ENCODE data around the gene STPG4. TPM values are rescaled to one million over a fixed set of nuclear protein-coding genes. Genes with fewer than 3 reads are reported as not detected.

The STPG4 gene
- total and polyA plus RNA-seq, 2 experiments from 2014 or later: not detected

- peak; percentile 86 for DNase-seq
- H3K27ac ChIP-seq: peak overlapping the region; percentile 90
- H3K9me2 ChIP-seq (ENCODE audit: insufficient read depth): no peaks in the 10 kb centered on the region
- peaks cover 43% of the 10 kb centered on the region; the same call in 1 of the 2 replicates for H3F3A ChIP-seq (ENCODE audit: insufficient read depth)
- WGBS, 2 experiments (ENCODE audit: low coverage in 1 of 2, low lambda C conversion rate in 2 of 2, missing lambda C conversion rate in 2 of 2): 4 to 6% methylated on average over 5 of the region's 5 CpGs
- H3K4me1 ChIP-seq (ENCODE audit: insufficient read depth): peaks cover 31% of the 10 kb centered on the region
- H2AFZ ChIP-seq: no peak overlapping the region; the same call in 1 of the 2 replicates
- TF ChIP-seq EZH2 (IDR thresholded peaks at IDR 0.05; ENCODE audit: insufficient read depth, poor library complexity, severe bottlenecking): no peak
- TF ChIP-seq EZH2phosphoT487 (IDR thresholded peaks at IDR 0.05; ENCODE audit: insufficient read depth, low read depth): no peak
- peaks cover 14% of the 10 kb centered on the region for H3K36me3 ChIP-seq (ENCODE audit: low read depth)
- H4K20me1 ChIP-seq (ENCODE audit: insufficient read depth): no peaks in the 10 kb centered on the region
- H3K9ac ChIP-seq: peak overlapping the region; percentile 77
- in situ Hi-C loops (cut with MboI): no loop called here
- no peaks in the 10 kb centered on the region for H3K27me3 ChIP-seq (replicated peaks; ENCODE audit: insufficient read depth)
- H3K4me2 ChIP-seq (ENCODE audit: unreplicated experiment): peak overlapping the region; percentile 64
- H3K4me3 ChIP-seq: no peak overlapping the region
- no peaks in the 10 kb centered on the region for H3K79me2 ChIP-seq (ENCODE audit: insufficient read depth)
- H3K9me3 ChIP-seq (ENCODE audit: low read depth): no peaks in the 10 kb centered on the region
Observed at GRCh38 chr2:47056374-47056773, 98.7 kb downstream of the STPG4 start.

GRCh38 chr2:47054868-47055267 is 100.2 kb downstream of the STPG4 start:
- WGBS, 2 experiments (ENCODE audit: low coverage in 1 of 2, low lambda C conversion rate in 2 of 2, missing lambda C conversion rate in 2 of 2): 98% methylated on average over 4 of the region's 4 CpGs
- no peak overlapping the region for H3K4me2 ChIP-seq (ENCODE audit: unreplicated experiment)
- H2AFZ ChIP-seq: no peak overlapping the region
- H3K27me3 ChIP-seq (replicated peaks; ENCODE audit: insufficient read depth): no peaks in the 10 kb centered on the region
- in situ Hi-C loops (cut with MboI): no loop called here
- H3K4me1 ChIP-seq (ENCODE audit: insufficient read depth): peaks cover 31% of the 10 kb centered on the region
- no peaks in the 10 kb centered on the region for H3K9me2 ChIP-seq (ENCODE audit: insufficient read depth)
- H3K36me3 ChIP-seq (ENCODE audit: low read depth): peaks cover 28% of the 10 kb centered on the region
- no peaks in the 10 kb centered on the region for H4K20me1 ChIP-seq (ENCODE audit: insufficient read depth)
- no peak overlapping the region for H3K9ac ChIP-seq
- H3K4me3 ChIP-seq: no peak overlapping the region
- no peak overlapping the region for H3K27ac ChIP-seq
- peaks cover 38% of the 10 kb centered on the region for H3F3A ChIP-seq (ENCODE audit: insufficient read depth)
- DNase-seq: no peak
- TF ChIP-seq EZH2 (IDR thresholded peaks at IDR 0.05; ENCODE audit: insufficient read depth, poor library complexity, severe bottlenecking) (no peak), EZH2phosphoT487 (IDR thresholded peaks at IDR 0.05; ENCODE audit: insufficient read depth, low read depth) (no peak)
- H3K9me3 ChIP-seq (ENCODE audit: low read depth): no peaks in the 10 kb centered on the region
- H3K79me2 ChIP-seq (ENCODE audit: insufficient read depth): no peaks in the 10 kb centered on the region

DNA sequence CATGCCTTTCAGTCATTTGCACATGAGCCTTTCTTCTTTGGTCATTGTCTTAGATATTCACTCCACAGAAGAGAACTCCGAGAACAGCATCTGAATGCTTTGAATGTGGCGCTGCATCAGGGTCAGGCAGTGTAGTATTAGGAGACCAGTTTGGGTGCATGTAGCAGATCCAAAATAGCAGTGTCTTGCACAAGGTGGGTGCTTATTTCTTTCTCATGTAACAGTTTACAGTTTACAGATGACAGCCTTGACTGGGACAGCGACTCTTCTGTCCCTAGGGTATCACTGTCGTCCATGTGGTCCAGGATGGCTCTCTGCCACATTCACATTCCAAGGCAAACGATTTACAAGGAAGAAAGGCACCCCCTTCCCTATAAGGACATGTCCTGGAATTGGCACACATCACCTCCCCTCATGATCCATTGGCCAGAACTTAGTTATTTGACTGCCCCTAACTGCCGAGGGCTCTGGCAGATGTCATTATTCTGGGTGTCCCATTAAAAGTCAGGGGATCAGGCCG is 101.0 kb downstream of the STPG4 start:
- no peaks in the 10 kb centered on the region for H3K9me3 ChIP-seq (ENCODE audit: low read depth)
- H3K4me2 ChIP-seq (ENCODE audit: unreplicated experiment): no peak overlapping the region
- H3K79me2 ChIP-seq (ENCODE audit: insufficient read depth): no peaks in the 10 kb centered on the region
- no peaks in the 10 kb centered on the region for H4K20me1 ChIP-seq (ENCODE audit: insufficient read depth)
- peaks cover 28% of the 10 kb centered on the region for H3K36me3 ChIP-seq (ENCODE audit: low read depth)
- in situ Hi-C loops (cut with MboI): no loop called here
- H3F3A ChIP-seq (ENCODE audit: insufficient read depth): peaks cover 38% of the 10 kb centered on the region
- no peak overlapping the region for H3K4me3 ChIP-seq
- H3K27me3 ChIP-seq (replicated peaks; ENCODE audit: insufficient read depth): no peaks in the 10 kb centered on the region
- no peak for DNase-seq
- peaks cover 31% of the 10 kb centered on the region for H3K4me1 ChIP-seq (ENCODE audit: insufficient read depth)
- TF ChIP-seq EZH2phosphoT487 (IDR thresholded peaks at IDR 0.05; ENCODE audit: insufficient read depth, low read depth) (no peak), EZH2 (IDR thresholded peaks at IDR 0.05; ENCODE audit: insufficient read depth, poor library complexity, severe bottlenecking) (no peak)
- no peak overlapping the region for H2AFZ ChIP-seq
- H3K9me2 ChIP-seq (ENCODE audit: insufficient read depth): no peaks in the 10 kb centered on the region
- H3K9ac ChIP-seq: no peak overlapping the region
- WGBS, 2 experiments (ENCODE audit: low coverage in 1 of 2, low lambda C conversion rate in 2 of 2, missing lambda C conversion rate in 2 of 2): 60 to 64% methylated on average over 7 of the region's 7 CpGs
- H3K27ac ChIP-seq: no peak overlapping the region

DNA sequence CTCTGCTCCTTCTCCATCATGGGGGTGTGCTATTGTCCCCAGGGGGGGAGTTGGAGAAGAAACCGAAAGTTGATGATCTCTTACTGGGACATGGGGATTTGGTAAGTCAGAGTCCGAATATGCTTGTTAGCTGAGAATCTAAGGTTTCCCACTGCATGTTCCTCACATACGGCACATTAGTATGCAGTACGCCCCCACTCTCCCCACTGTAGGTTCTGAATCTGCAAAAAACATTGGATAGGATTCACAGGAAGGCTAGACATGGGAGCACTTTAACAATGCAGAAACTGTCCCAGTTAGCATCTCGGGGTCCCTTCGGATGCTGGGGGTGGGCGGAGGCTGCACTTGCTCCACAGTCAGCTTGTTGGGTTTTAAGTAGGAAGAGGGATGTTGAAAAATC is 102.3 kb downstream of the STPG4 start:
- Histone ChIP-seq H3K79me2 (ENCODE audit: insufficient read depth) (no peaks in the 10 kb centered on the region), H3K9me2 (ENCODE audit: insufficient read depth) (no peaks in the 10 kb centered on the region), H3K27me3 (replicated peaks; ENCODE audit: insufficient read depth) (no peaks in the 10 kb centered on the region), H3K36me3 (ENCODE audit: low read depth) (peaks cover 34% of the 10 kb centered on the region), H3F3A (ENCODE audit: insufficient read depth) (peaks cover 36% of the 10 kb centered on the region), H3K4me1 (ENCODE audit: insufficient read depth) (peaks cover 22% of the 10 kb centered on the region), H2AFZ (no peak overlapping the region), H3K4me3 (no peak overlapping the region), H4K20me1 (ENCODE audit: insufficient read depth) (no peaks in the 10 kb centered on the region), H3K4me2 (ENCODE audit: unreplicated experiment) (no peak overlapping the region), H3K9me3 (ENCODE audit: low read depth) (no peaks in the 10 kb centered on the region), H3K27ac (no peak overlapping the region), H3K9ac (no peak overlapping the region)
- no peak for DNase-seq
- in situ Hi-C loops (cut with MboI): no loop called here
- no peak for TF ChIP-seq EZH2phosphoT487 (IDR thresholded peaks at IDR 0.05; ENCODE audit: insufficient read depth, low read depth)
- no peak for TF ChIP-seq EZH2 (IDR thresholded peaks at IDR 0.05; ENCODE audit: insufficient read depth, poor library complexity, severe bottlenecking)
- 96 to 97% methylated on average over 7 of the region's 7 CpGs for WGBS, 2 experiments (ENCODE audit: low coverage in 1 of 2, low lambda C conversion rate in 2 of 2, missing lambda C conversion rate in 2 of 2)

GRCh38 chr2:47051562-47051961 is 103.5 kb downstream of the STPG4 start:
- H3K27ac ChIP-seq: no peak overlapping the region
- H4K20me1 ChIP-seq (ENCODE audit: insufficient read depth): no peaks in the 10 kb centered on the region
- H3K9ac ChIP-seq: no peak overlapping the region
- no peak overlapping the region for H3K4me2 ChIP-seq (ENCODE audit: unreplicated experiment)
- TF ChIP-seq EZH2 (IDR thresholded peaks at IDR 0.05; ENCODE audit: insufficient read depth, poor library complexity, severe bottlenecking): no peak
- no peak for TF ChIP-seq EZH2phosphoT487 (IDR thresholded peaks at IDR 0.05; ENCODE audit: insufficient read depth, low read depth)
- no peaks in the 10 kb centered on the region for H3K79me2 ChIP-seq (ENCODE audit: insufficient read depth)
- H3K9me3 ChIP-seq (ENCODE audit: low read depth): no peaks in the 10 kb centered on the region
- H3F3A ChIP-seq (ENCODE audit: insufficient read depth): peaks cover 26% of the 10 kb centered on the region
- peaks cover 9% of the 10 kb centered on the region for H3K4me1 ChIP-seq (ENCODE audit: insufficient read depth)
- H3K27me3 ChIP-seq (replicated peaks; ENCODE audit: insufficient read depth): no peaks in the 10 kb centered on the region
- no peak overlapping the region for H3K4me3 ChIP-seq
- H3K9me2 ChIP-seq (ENCODE audit: insufficient read depth): no peaks in the 10 kb centered on the region
- H3K36me3 ChIP-seq (ENCODE audit: low read depth): peaks cover 37% of the 10 kb centered on the region
- H2AFZ ChIP-seq: no peak overlapping the region
- in situ Hi-C loops (cut with MboI): no loop called here
- 88% methylated on average over 12 of the region's 12 CpGs for WGBS, 2 experiments (ENCODE audit: low coverage in 1 of 2, low lambda C conversion rate in 2 of 2, missing lambda C conversion rate in 2 of 2)
- DNase-seq: no peak

Data from GM23248 (cell line).